ENCODE data around the gene ATP8B1. TPM values are rescaled to one million over a fixed set of nuclear protein-coding genes. Genes with fewer than 3 reads are reported as not detected.

ATP8B1 gene
- total and polyA plus RNA-seq, 2 of the 4 experiments (the other 2 are of a cell fraction) = 64.3 to 136 TPM

GRCh38 chr18:57649556-57650500 is 153.3 kb downstream of the ATP8B1 start:
- BruUV-seq (replicated peaks) = no TSS peak
- Histone ChIP-seq H2BK120ac (ENCODE audit: low read depth, low read length) (no peak overlapping the region), H3K18ac (ENCODE audit: low read depth, low read length) (no peak overlapping the region), H3K79me1 (ENCODE audit: low read depth in 1 of 2, low read length in 2 of 2) (peaks cover 24 to 55% of the 10 kb centered on the region in 2 experiments), H3K27ac (ENCODE audit: insufficient read depth, low read length) (no peak overlapping the region), H3K9me3 (ENCODE audit: control insufficient read depth, insufficient read depth, low read length) (no peaks in the 10 kb centered on the region), H3K4me1 (ENCODE audit: control insufficient read depth, insufficient read depth, low read length) (no peaks in the 10 kb centered on the region; the same call in 1 of the 2 replicates), H3K56ac (ENCODE audit: extremely low read depth, insufficient read depth, low read length) (no peak overlapping the region), H2BK15ac (ENCODE audit: low read depth, low read length) (no peak overlapping the region), H2AK5ac (ENCODE audit: low read depth, low read length) (no peak overlapping the region), H2AK9ac (replicated peaks; ENCODE audit: low read depth, low read length, poor library complexity) (no peak overlapping the region), H3K4me2 (ENCODE audit: low read depth, low read length) (no peak overlapping the region), H4K8ac (ENCODE audit: low read depth in 2 of 2, low read length in 2 of 2) (peak overlapping the region in 1 of 2 experiments; percentile 13; a peak in 1 of 4 replicates), H2AFZ (replicated peaks; ENCODE audit: low read length, poor library complexity) (no peak overlapping the region), H3K4me3 (ENCODE audit: insufficient read depth, low read depth, low read length) (no peak overlapping the region), H4K91ac (ENCODE audit: insufficient read depth, low read depth, low read length) (peak overlapping the region; percentile 3; the same call in 1 of the 2 replicates), H3K4ac (ENCODE audit: low read depth, low read length) (no peak overlapping the region; the same call in 1 of the 2 replicates), H3K23ac (ENCODE audit: low read depth, low read length) (no peak overlapping the region), H4K5ac (ENCODE audit: low read depth, low read length) (no peak overlapping the region), H2BK5ac (ENCODE audit: low read depth, low read length, poor library complexity, severe bottlenecking) (peak overlapping the region; percentile 41), H3K9me1 (ENCODE audit: insufficient read depth, low read length) (peaks cover 10% of the 10 kb centered on the region), H3K14ac (replicated peaks; ENCODE audit: low read depth, low read length) (0 out of 2 replicates have a peak overlapping the region, but pooled peaks have one; percentile 55), H3K9ac (ENCODE audit: low read depth, low read length) (no peak overlapping the region), H2BK20ac (ENCODE audit: low read depth, low read length) (no peak overlapping the region), H3K27me3 (ENCODE audit: control insufficient read depth, insufficient read depth, low read length) (no peaks in the 10 kb centered on the region), H3K36me3 (ENCODE audit: control insufficient read depth, insufficient read depth, low read length) (peaks cover 28% of the 10 kb centered on the region), H4K20me1 (ENCODE audit: insufficient read depth, low read length) (peaks cover 14% of the 10 kb centered on the region; the same call in 1 of the 2 replicates)
- peak; percentile 70 for DNase-seq
- CTCF ChIA-PET = no interaction called here
- dilution Hi-C loops (cut with HindIII; ENCODE audit: low sequenced_read_pairs, unreplicated experiment) (no loop called here), in situ Hi-C loops (cut with MboI; ENCODE audit: low sequenced_read_pairs) (loop anchor here (25.0 kb wide), 2 partner anchors 462 to 837 kb away; no protein-coding TSS in a partner anchor), intact Hi-C loops (cut with micrococcal nuclease) (no loop called here)
- TF ChIP-seq BHLHE40 (IDR thresholded peaks at IDR 0.05; ENCODE audit: low read depth, low read length) = no peak
- no peak for TF ChIP-seq RFX5 (IDR thresholded peaks at IDR 0.05; ENCODE audit: low read depth, low read length)
- TF ChIP-seq MXI1 (IDR thresholded peaks at IDR 0.05; ENCODE audit: borderline replicate concordance, low read depth, low read length) = no peak
- TF ChIP-seq CEBPB (IDR thresholded peaks at IDR 0.05; ENCODE audit: low read depth, low read length) = peak; percentile 93
- TF ChIP-seq CTCF (conservative IDR thresholded peaks at IDR 0.05; ENCODE audit: low read depth, low read length) = no peak
- no peak for TF ChIP-seq CHD1 (IDR thresholded peaks at IDR 0.05; ENCODE audit: low read depth, low read length)
- no peak for TF ChIP-seq MAFK (IDR thresholded peaks at IDR 0.05; ENCODE audit: low read depth, low read length)
- no peak for TF ChIP-seq SMC3 (IDR thresholded peaks at IDR 0.05; ENCODE audit: low read depth, low read length)
- peak; percentile 55 for ATAC-seq (ENCODE audit: low read depth)
- POLR2A ChIA-PET (ENCODE audit: unreplicated experiment) = interaction anchor here (0.6 kb wide), 1 partner anchor 18 kb away, joined by 6 read pairs; no protein-coding TSS in a partner anchor
- WGBS, 2 experiments (ENCODE audit: extremely low coverage in 2 of 2, insufficient read length in 1 of 2) = 90% methylated on average over 4 of the region's 11 CpGs; no CpG with 5 or more reads in 1 of the 2 experiments
